Urinary bladder (tissue), 4 donors: Measurements from ENCODE around the gene CTIF. TPM values are rescaled to one million over a fixed set of nuclear protein-coding genes. Genes with fewer than 3 reads are reported as not detected.

Experiments used
- DNase-seq: peaks from one replicate; pipeline ENCODE4 v3.0.0-alpha.2; 2015; ENCODE audit errors: extremely low spot score
- H3K27ac ChIP-seq: one replicate; pipeline ENCODE4 v1.5.1; 2013; ENCODE audit warnings: low read depth, mild to moderate bottlenecking, moderate library complexity
- H3K36me3 ChIP-seq: one replicate; pipeline ENCODE4 v1.6.1; 2013; ENCODE audit warnings: mild to moderate bottlenecking, moderate library complexity; ENCODE audit not compliant: insufficient read depth
- H3K4me1 ChIP-seq: one replicate; pipeline ENCODE4 v1.6.1; 2013; ENCODE audit warnings: mild to moderate bottlenecking, moderate library complexity; ENCODE audit not compliant: insufficient read depth
- H3K4me3 ChIP-seq: one replicate; pipeline ENCODE4 v1.5.1; 2013; ENCODE audit warnings: low read depth, low read length
- WGBS: extraction: QIAGEN DNeasy Blood & Tissue Kit; methylation state at CpG from one replicate; pipeline ENCODE4 v1.1.7; 2013; 5-methylcytosine and 5-hydroxymethylcytosine counted together
- polyA plus RNA-seq: library from polyadenylated mRNA; stranded (reverse); fragments of 200-250 nt; gene quantifications from one replicate; pipeline ENCODE4 v1.2.3, GENCODE V29; 2013
- total RNA-seq: library from RNA; depleted of rRNA; stranded (reverse); fragments of >200 nt; gene quantifications from one replicate; pipeline ENCODE4 v1.2.3, GENCODE V29; 2014
- donor health status: healthy with polysubstance abuse.
- donor health status: healthy.

Gene CTIF
- total and polyA plus RNA-seq, 2 donors, result 26.6 to 50.3 TPM

DNA sequence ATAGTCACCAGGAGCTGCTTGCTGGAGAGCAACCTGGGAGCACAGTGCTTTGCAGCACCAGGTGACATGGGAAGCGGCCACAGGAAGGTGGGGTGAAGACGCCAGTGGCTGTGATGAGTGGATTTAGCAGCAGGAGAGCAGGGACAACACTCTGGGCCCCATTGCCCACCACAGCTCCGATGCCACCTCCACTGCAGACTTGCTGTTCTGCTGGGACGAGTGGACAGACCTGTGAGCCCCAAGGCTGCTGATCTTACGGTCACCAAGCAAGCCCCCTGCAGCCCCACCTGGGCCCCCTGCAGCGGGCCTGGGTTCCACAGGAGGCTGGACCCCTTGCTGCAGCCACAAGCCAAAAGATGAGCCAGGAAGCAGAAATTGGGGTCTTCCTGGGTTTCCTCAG lies 73.7 kb downstream of the CTIF start:
- Histone ChIP-seq H3K4me3 (no peak overlapping the region), H3K36me3 (no peaks in the 10 kb centered on the region), H3K27ac (no peak overlapping the region), H3K4me1 (no peaks in the 10 kb centered on the region)
- no peak for DNase-seq
- 98% methylated on average over 6 of the region's 6 CpGs for WGBS

DNA sequence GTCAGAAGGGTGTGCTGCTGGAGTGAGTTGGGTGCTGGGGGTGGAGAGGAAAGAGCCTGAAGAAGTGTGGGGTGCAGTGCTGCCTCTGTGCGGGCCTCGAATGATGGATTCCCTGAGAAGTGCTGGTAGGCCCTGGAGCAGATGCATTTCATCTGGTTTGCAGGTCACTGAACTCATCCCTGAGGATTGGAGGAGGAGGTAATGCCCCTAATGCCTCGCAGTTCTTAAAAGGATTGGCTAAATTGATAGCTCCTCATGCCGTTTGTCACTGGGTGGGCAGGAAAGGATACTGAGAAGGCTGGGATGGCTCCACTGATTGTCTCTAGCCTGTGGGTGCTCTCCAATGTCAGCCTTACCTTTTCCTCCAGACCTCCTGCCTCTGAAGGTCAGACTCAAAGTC lies 74.1 kb downstream of the CTIF start:
- DNase-seq, result no peak
- H3K36me3 ChIP-seq, result no peaks in the 10 kb centered on the region
- H3K4me3 ChIP-seq, result no peak overlapping the region
- WGBS, result 64% methylated on average over 4 of the region's 4 CpGs
- H3K4me1 ChIP-seq, result no peaks in the 10 kb centered on the region
- no peak overlapping the region for H3K27ac ChIP-seq

DNA sequence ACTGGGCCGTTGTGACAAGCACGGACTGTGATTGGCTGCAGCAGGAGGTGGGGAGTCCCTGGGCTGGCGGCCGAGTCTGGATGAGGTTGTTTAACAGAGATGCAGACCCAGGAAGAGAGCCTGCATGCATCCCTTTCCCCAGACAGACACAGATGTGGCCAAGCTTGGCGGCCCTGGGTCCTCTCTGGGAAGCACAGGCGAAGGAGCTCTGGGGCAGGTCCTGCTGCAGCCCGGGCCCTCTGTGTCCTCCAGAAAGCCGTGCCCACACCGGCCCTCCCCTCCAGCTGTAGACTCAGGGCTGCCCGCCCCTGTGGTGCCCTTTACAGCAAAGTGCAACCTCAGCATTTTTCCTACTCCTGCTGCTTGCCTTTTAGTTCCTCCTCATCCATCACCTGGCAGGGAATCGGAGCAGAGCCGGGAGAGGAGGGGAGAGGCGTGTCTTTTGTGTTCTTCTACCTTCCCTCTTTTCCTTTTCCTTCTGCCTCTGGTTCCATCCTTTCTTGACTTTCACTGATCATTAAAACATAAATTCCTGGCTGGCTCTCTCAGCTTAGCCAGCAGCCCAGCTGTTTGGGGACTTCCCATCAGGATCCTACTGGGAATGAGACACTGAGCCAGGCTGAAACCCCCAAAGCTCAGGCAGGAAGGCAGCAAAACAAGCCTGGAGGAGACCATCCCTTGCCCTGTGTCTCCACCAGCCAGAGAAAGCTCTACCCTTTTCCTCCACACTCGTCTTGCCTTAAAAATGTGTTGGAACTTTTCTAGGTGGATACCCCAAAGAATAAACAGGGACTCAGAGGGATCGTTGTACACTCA lies 75.0 kb downstream of the CTIF start:
- H3K4me1 ChIP-seq, result no peaks in the 10 kb centered on the region
- H3K27ac ChIP-seq, result no peak overlapping the region
- no peaks in the 10 kb centered on the region for H3K36me3 ChIP-seq
- no peak overlapping the region for H3K4me3 ChIP-seq
- 38% methylated on average over 15 of the region's 15 CpGs for WGBS
- peak; percentile 17 for DNase-seq

DNA sequence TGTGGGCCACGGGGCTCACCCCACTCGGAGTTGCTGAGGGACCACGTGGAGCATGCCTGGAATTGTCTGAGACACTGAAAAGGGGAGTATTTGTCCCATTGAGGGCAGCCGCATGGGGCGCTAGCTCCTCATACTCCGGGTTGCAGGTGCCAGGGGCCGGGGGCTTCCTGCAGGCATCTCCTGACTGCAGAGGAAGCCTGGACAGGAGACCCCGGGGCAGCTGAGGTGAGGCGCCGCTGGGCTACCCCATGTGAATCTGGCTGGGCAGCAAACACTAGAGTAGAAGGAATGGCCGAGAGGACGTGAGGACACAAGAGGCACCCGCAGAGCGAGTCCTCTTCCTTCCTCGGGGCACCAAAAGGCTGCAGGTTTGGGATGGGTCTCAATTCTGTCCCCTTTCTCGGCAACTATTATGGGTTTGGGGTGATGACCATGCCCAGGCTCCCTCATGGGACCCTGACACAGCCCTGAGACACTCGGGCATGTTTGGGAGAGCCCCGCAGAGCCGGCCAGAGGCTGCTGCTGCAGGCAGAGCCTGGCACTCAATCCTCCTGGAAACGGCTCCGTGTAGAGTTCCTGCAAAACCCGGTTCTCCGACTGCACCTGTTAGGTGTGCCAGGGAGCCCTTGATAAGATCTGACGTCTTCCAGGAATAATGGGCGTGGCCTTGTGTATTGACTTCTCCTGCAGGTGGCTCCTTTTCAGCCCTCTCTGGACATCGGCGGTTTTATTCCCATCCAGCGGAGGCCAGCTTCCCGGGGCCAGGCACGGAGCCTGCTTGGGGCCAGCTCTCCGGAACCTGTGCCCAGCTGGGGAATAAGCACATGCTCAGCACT lies 77.0 kb downstream of the CTIF start:
- Histone ChIP-seq H3K27ac (no peak overlapping the region), H3K4me1 (no peaks in the 10 kb centered on the region), H3K36me3 (no peaks in the 10 kb centered on the region), H3K4me3 (no peak overlapping the region)
- DNase-seq, result no peak
- 86% methylated on average over 31 of the region's 31 CpGs for WGBS

DNA sequence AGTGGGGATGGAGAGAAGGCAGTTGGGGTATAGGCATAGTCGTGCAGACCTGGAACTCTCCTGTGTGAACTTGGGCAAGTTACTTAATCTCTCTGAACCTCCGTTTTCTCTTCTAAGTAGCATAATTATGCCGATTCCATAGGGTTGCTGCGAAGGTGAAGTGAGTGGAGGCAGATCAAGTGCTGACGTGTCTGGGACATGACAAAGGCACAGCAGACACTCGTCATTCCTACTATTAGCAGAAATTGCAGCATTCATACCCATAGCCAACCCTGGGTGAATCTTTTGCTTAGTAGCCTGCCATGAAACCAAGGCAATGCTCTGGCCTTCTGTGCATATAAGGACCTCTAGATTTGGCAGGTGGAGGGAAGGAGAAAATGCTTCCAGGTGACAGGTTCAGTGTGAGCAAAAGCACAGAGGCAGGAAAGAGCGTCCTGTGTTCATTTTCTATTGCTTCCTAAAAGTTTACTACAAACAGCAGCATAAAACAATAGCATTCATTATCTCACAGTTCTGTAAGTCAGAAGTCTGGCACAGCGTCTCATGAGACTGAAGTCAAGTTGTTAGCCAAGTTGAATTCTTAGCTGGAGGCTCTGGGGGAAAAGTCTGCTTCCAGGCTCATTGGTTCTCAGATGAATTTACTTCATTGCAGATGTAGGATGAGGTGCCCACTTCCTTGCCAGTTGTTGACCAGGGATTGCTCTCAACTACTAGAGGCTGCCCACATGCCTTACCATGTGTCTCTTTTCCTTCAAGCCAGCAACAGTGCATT lies 77.8 kb downstream of the CTIF start:
- H3K36me3 ChIP-seq, result no peaks in the 10 kb centered on the region
- H3K4me1 ChIP-seq, result no peaks in the 10 kb centered on the region
- DNase-seq, result no peak
- no peak overlapping the region for H3K4me3 ChIP-seq
- H3K27ac ChIP-seq, result no peak overlapping the region
- 68% methylated on average over 8 of the region's 8 CpGs for WGBS

DNA sequence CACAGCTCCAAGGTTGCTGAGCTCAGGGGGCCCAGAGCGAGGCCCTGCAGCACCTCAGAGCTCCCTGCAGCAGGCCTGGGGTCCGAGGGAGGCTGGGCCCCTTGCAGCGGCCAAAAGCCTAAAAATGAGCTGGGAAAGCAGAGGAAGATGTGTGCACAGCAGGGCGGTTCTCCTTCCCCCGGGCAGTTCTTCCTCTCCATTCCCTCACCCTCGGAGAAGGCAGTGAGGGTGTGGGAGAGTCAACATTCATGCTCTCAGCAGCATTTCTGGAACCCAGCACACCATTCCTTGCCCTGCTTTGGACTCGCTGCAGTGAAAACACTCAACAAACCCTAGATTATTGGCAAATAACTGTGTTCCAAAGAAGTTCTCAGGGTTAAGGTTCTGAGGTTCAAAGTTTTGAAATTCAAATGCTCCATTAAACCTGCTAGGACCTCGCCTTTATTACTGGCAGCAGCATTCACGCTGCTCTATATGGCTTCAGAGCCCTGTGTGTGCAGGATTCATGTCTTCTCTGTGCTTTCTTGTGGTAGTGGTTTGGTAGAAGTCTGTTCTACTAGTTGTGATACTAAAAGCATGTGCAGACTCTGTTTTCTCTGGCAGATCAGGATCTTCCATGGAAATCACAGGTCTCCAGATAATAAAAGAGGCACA lies 79.1 kb downstream of the CTIF start:
- no peak overlapping the region for H3K27ac ChIP-seq
- H3K36me3 ChIP-seq, result no peaks in the 10 kb centered on the region
- H3K4me1 ChIP-seq, result no peaks in the 10 kb centered on the region
- no peak for DNase-seq
- 82% methylated on average over 9 of the region's 9 CpGs for WGBS
- H3K4me3 ChIP-seq, result no peak overlapping the region

DNA sequence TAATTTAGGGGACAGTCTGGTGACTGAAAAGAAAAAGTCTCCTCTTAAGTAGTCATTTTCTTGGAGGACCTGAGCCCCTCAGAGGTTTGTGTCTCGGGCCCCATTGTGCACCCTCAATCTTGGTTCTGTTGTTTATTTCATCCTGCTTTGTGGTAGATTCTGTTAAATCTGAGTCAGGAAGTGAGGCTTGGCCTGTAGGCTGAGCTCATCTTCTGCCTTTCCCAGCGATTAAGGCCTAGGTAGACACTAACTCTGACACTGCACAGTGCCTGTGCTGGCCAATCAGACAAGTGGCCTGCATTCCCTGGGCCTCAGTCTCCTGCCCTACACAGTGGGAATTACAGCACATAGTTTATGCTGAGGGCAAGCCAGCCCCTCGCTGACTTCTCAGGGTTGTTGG lies 80.2 kb downstream of the CTIF start:
- Histone ChIP-seq H3K27ac (no peak overlapping the region), H3K4me1 (no peaks in the 10 kb centered on the region), H3K36me3 (no peaks in the 10 kb centered on the region), H3K4me3 (no peak overlapping the region)
- WGBS, result 77% methylated on average over 3 of the region's 3 CpGs
- DNase-seq, result no peak

DNA sequence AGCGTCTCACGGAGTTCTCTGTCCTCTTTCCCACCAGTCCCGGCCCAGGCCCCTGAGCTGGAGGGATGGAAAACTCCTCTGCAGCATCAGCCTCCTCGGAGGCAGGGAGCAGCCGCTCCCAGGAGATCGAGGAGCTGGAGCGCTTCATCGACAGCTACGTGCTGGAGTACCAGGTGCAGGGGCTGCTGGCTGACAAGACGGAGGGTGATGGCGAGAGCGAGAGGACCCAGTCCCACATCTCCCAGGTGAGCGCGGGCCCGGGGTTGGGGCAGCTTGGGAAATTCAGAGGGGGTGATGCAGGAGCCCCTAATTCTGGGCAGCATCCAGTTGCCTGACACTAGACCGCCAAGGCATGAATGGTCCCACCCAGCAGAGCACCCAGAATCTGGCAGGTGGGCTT lies 80.7 kb downstream of the CTIF start:
- no peaks in the 10 kb centered on the region for H3K4me1 ChIP-seq
- no peak for DNase-seq
- H3K36me3 ChIP-seq, result no peaks in the 10 kb centered on the region
- WGBS, result 96% methylated on average over 16 of the region's 16 CpGs
- no peak overlapping the region for H3K4me3 ChIP-seq
- no peak overlapping the region for H3K27ac ChIP-seq

DNA sequence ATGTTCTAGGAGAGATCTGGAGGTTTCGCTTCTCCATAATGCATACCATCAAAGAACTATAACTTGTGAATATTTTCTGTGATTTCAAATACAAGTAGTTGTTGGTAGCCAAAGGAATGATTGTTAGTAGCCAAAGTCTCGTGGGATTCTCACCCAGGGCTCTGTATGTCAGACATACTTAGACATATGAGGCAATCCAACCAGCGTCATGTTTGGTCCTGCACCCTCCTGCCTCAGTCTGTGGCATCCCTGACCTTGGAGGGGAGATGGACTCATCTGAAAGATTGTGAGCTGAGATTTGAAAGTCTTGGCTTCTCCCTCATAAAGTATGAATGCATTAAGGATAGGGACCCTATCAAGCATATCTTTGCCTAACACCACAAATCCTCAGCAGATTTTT lies 81.2 kb downstream of the CTIF start:
- 91% methylated on average over 3 of the region's 3 CpGs for WGBS
- Histone ChIP-seq H3K4me1 (no peaks in the 10 kb centered on the region), H3K36me3 (no peaks in the 10 kb centered on the region), H3K4me3 (no peak overlapping the region), H3K27ac (no peak overlapping the region)
- no peak for DNase-seq

DNA sequence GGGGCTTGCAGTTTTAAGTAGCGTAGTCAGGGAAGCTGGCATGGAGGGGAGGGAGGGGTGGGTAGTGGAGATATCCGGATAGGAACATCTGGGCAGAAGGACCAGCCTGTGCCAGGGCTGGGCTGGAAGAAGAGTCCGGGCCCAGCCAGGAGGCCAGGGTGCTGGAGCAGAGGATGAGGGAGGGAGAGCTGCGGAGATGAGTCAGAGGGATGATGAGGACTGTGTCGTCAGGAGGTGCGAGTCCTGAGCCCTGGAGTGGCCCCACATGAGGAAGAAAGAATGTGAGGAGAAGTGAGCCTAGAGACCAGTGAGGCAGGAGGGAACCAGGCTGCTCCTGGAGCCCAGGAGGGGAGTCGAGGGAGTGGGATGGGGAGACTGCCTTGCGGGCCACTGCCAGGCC lies 82.4 kb downstream of the CTIF start:
- 88% methylated on average over 8 of the region's 8 CpGs for WGBS
- no peaks in the 10 kb centered on the region for H3K4me1 ChIP-seq
- no peak for DNase-seq
- H3K36me3 ChIP-seq, result no peaks in the 10 kb centered on the region
- no peak overlapping the region for H3K27ac ChIP-seq
- no peak overlapping the region for H3K4me3 ChIP-seq

DNA sequence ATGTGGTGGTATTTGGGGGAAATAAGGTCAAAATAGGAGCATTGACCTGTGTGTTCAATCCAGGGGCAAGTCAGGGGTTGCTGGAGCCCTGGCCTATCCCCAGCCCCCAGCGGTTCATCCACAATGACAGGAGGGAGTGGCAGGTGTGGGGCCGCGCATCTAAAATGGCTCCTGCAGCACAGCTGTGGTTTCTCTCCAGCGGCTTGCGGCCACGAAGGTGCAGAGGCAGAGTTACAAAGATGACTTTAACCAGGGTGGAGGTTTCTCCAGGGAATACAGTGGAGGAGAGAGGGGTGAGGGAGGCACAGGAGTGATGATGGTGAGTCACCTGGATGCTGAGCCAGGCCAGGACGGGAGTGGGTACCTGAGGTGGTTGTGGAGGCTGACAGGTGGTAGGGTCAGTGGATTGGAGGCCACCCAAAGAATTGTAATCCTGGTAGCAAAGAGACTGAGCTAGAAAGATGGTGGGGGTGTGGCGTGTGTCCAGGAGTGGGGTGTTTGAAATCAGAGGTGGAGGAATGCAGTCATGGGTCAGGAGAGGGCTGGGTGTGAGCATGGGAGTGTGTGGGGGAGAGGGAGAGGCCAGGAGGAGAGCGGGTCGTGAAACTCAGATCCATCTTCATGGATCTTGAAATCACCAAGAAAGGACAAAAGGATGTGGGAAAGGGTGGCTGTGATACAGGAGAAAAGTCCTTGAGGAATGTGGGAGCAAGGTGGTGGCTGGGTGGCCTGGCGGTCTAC lies 83.2 kb downstream of the CTIF start:
- no peaks in the 10 kb centered on the region for H3K4me1 ChIP-seq
- no peak overlapping the region for H3K27ac ChIP-seq
- no peak overlapping the region for H3K4me3 ChIP-seq
- WGBS, result 83% methylated on average over 11 of the region's 11 CpGs
- no peak for DNase-seq
- no peaks in the 10 kb centered on the region for H3K36me3 ChIP-seq

DNA sequence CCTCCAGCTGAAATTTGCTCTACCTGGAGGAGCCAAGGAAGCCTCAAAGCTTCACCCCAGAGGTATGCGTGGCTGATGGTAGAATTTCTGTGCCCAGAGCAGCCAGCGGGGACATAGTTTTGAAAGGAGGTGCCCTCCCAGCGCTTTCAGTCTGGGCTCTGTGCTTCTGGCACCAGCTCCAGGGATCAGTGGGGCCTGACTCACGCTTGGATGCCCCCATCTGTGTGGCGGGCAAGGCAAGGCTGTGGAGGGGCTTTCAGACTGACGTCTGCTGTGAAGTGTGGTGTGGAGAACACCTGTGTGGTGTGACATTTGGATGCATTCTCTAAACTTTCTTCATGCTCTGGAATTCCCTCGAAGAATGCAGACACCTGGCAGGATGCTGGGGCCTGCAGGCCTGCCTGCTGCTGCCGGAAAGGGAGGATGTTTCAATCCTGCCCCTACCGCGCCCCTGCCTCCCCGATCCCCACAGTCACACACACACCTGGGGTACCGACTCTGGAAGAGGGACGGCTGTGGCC lies 84.1 kb downstream of the CTIF start:
- H3K4me1 ChIP-seq, result no peaks in the 10 kb centered on the region
- 55% methylated on average over 13 of the region's 13 CpGs for WGBS
- H3K27ac ChIP-seq, result no peak overlapping the region
- H3K36me3 ChIP-seq, result no peaks in the 10 kb centered on the region
- no peak for DNase-seq
- H3K4me3 ChIP-seq, result no peak overlapping the region
